Transverse colon (tissue), 4 donors: ENCODE results near the gene AP3B1. TPM values are rescaled to one million over a fixed set of nuclear protein-coding genes. Genes with fewer than 3 reads are reported as not detected.

ENCODE experiments used
- DNase-seq: peaks from one replicate; pipeline ENCODE4 v3.0.0-alpha.2; 2019
- H3K27ac ChIP-seq, 4 donors: fragments of 200-600 bp; sonication (generic); 2 replicates each; pipeline ENCODE4 v1.5.1; 2016 to 2018; ENCODE audit warnings: inconsistent platforms in 4 of 4
- H3K27me3 ChIP-seq: fragments of 200-600 bp; sonication (generic); 2 replicates; pipeline ENCODE4 v1.5.1; 2017; ENCODE audit warnings: inconsistent platforms
- H3K36me3 ChIP-seq, 4 donors: fragments of 200-600 bp; sonication (generic); 2 replicates each; pipeline ENCODE4 v1.5.1; 2017 to 2019; ENCODE audit warnings: inconsistent platforms in 4 of 4
- H3K4me1 ChIP-seq, 4 donors: fragments of 200-600 bp; sonication (generic); 2 replicates each; pipeline ENCODE4 v1.5.1; 2017 to 2020; ENCODE audit warnings: inconsistent platforms in 4 of 4
- H3K4me3 ChIP-seq, 4 donors: fragments of 200-600 bp; sonication (generic); 1 replicate in 1 of 4; 2 replicates in 3 of 4; pipeline versions ENCODE4 v1.5.1 to v1.6.1; 2017 to 2019; ENCODE audit warnings: inconsistent platforms in 4 of 4
- H3K9me3 ChIP-seq, 2 donors: fragments of 200-600 bp; sonication (generic); 2 replicates each; pipeline ENCODE4 v1.5.1; 2017 to 2019; ENCODE audit warnings: inconsistent platforms in 2 of 2
- EP300 ChIP-seq: sonication (generic); formaldehyde crosslinking; IDR thresholded peaks from one replicate; pipeline ENCODE4 v1.6.1; 2017; ENCODE audit warnings: antibody characterized with exemption, low read depth
- POLR2A ChIP-seq: fragments of 450-650 bp; IDR thresholded peaks from one replicate; pipeline ENCODE4 v1.6.1; 2016; ENCODE audit warnings: antibody characterized with exemption, mild to moderate bottlenecking, moderate library complexity
- POLR2AphosphoS5 ChIP-seq, 3 donors: sonication (generic); formaldehyde crosslinking; IDR thresholded peaks; one replicate each; pipeline ENCODE4 v1.6.1; 2016; ENCODE audit warnings: antibody characterized with exemption in 3 of 3
- WGBS, 2 donors: methylation state at CpG; one replicate each; pipeline ENCODE4 v1.1.5; 2018; ENCODE audit warnings: low coverage in 1 of 2; 5-methylcytosine and 5-hydroxymethylcytosine counted together
- in situ Hi-C, 4 donors: fragments of 200-750 bp; cut with MboI; loops; one replicate each; pipeline versions ENCODE4 v1.15.0 to v1.15.1; 2017; ENCODE audit warnings: low sequenced_read_pairs in 3 of 4, low pct_ligation_motif_present in 1 of 4, low pct_unique_long_range_greater_than_20kb in 1 of 4
- intact Hi-C: fragments of 100-400 bp; cut with DNase I; formaldehyde crosslinking; loops from one replicate; pipeline ENCODE4 v1.15.1; 2023; ENCODE audit warnings: low total_unique reads
- total RNA-seq, 4 donors: library from RNA; depleted of rRNA; stranded (reverse); fragments of >200 nt; gene quantifications; one replicate each; pipeline ENCODE4 v1.1.0, GENCODE V29; 2016
- TF ChIP-seq, protein P1 (sequence below), 5 experiments: fragments of 200-600 bp in 3 of 5; fragments of 450-650 bp in 2 of 5; sonication (generic) in 3 of 5; IDR thresholded peaks; 1 replicate in 2 of 5; 2 replicates in 3 of 5; pipeline ENCODE4 v1.5.1; 2016 to 2017; ENCODE audit warnings: antibody characterized with exemption in 5 of 5, inconsistent platforms in 3 of 5, mild to moderate bottlenecking in 2 of 5, moderate library complexity in 1 of 5

AP3B1 gene
- total RNA-seq, 4 donors from 2014 or later, result 45.7 to 61.3 (median 53.4) TPM

GRCh38 chr5:78242001-78242400 lies 52.5 kb downstream of the AP3B1 start:
- Histone ChIP-seq H3K36me3 (peaks cover 0 to 5% (median 0%) of the 10 kb centered on the region in 4 donors), H3K27me3 (no peaks in the 10 kb centered on the region), H3K9me3 (no peaks in the 10 kb centered on the region), H3K4me1 (no peaks in the 10 kb centered on the region), H3K4me3 (no peak overlapping the region), H3K27ac (no peak overlapping the region)
- TF ChIP-seq, protein P1, sequence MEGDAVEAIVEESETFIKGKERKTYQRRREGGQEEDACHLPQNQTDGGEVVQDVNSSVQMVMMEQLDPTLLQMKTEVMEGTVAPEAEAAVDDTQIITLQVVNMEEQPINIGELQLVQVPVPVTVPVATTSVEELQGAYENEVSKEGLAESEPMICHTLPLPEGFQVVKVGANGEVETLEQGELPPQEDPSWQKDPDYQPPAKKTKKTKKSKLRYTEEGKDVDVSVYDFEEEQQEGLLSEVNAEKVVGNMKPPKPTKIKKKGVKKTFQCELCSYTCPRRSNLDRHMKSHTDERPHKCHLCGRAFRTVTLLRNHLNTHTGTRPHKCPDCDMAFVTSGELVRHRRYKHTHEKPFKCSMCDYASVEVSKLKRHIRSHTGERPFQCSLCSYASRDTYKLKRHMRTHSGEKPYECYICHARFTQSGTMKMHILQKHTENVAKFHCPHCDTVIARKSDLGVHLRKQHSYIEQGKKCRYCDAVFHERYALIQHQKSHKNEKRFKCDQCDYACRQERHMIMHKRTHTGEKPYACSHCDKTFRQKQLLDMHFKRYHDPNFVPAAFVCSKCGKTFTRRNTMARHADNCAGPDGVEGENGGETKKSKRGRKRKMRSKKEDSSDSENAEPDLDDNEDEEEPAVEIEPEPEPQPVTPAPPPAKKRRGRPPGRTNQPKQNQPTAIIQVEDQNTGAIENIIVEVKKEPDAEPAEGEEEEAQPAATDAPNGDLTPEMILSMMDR (IDR thresholded peaks at IDR 0.05), result no peak
- TF ChIP-seq EP300 (no peak), POLR2AphosphoS5 (IDR thresholded peaks at IDR 0.05) (no peak), POLR2A (no peak)
- WGBS, 2 donors, result 100% methylated on average over 1 of the region's 1 CpG
- no peak for DNase-seq
- in situ Hi-C loops, result no loop called here
- intact Hi-C loops, result no loop called here

- 90 to 99% methylated on average over 2 to 3 of the region's 3 CpGs for WGBS, 2 donors
- Histone ChIP-seq H3K27me3 (no peaks in the 10 kb centered on the region), H3K36me3 (peaks cover 0 to 5% (median 0%) of the 10 kb centered on the region in 4 donors), H3K27ac (no peak overlapping the region), H3K4me1 (no peaks in the 10 kb centered on the region), H3K9me3 (no peaks in the 10 kb centered on the region), H3K4me3 (no peak overlapping the region)
- in situ Hi-C loops (no loop called here), intact Hi-C loops (no loop called here)
- no peak for TF ChIP-seq POLR2AphosphoS5 (IDR thresholded peaks at IDR 0.05)
- no peak for TF ChIP-seq POLR2A
- TF ChIP-seq, protein P1 (IDR thresholded peaks at IDR 0.05), result no peak
- no peak for TF ChIP-seq EP300
- no peak for DNase-seq
Measured at GRCh38 chr5:78237911-78238310, 56.6 kb downstream of the AP3B1 start.

DNA sequence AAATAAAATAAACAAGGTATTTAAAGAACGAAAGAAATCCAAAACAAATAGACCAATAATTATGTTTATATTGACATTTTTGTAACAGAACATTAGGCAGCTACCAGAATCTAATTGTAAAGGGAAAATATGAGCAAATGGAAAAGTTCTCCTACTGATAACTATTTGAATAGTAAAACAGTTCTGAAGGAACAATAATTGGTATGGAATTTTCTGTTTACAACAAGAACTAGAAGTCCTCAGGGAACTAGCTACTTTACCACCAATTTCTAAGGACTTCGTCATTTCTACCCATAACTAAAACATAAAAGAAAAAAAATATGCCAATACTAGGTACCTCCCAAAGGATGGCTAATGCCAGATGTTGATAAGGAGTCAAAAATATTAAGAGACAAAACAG lies 58.5 kb downstream of the AP3B1 start:
- DNase-seq, result no peak
- intact Hi-C loops, result no loop called here
- peaks cover 0 to 5% (median 0%) of the 10 kb centered on the region in 4 donors for H3K36me3 ChIP-seq
- in situ Hi-C loops, result no loop called here
- H3K4me1 ChIP-seq, result no peaks in the 10 kb centered on the region
- 82 to 87% methylated on average over 2 of the region's 2 CpGs for WGBS, 2 donors
- TF ChIP-seq EP300, result no peak
- no peak for TF ChIP-seq POLR2A
- TF ChIP-seq, protein P1 (IDR thresholded peaks at IDR 0.05), result no peak
- no peak for TF ChIP-seq POLR2AphosphoS5 (IDR thresholded peaks at IDR 0.05)
- H3K9me3 ChIP-seq, result no peaks in the 10 kb centered on the region
- H3K4me3 ChIP-seq, result no peak overlapping the region
- H3K27ac ChIP-seq, result no peak overlapping the region
- H3K27me3 ChIP-seq, result no peaks in the 10 kb centered on the region

DNA sequence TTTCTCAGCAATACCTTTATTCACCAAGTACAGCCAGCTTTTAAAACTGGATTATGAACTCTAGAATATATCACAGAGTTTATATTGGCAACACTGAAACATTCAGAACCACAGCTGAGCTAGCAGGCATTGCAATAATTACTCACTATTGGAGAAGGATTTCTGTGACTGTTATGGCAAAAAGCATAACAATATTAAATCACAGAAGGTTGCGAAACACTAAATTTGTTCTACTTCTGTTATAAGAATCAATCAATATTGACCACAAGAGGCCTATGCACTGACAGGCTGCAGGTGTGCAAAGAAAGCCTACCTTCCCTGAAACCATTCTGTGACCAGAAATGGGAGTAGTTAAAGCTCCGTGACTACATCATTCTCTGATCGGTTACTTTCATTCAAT lies 59.2 kb downstream of the AP3B1 start:
- WGBS, 2 donors, result 79 to 84% methylated on average over 3 of the region's 3 CpGs
- peaks cover 0 to 3% (median 0%) of the 10 kb centered on the region in 4 donors for H3K36me3 ChIP-seq
- H3K27ac ChIP-seq, result no peak overlapping the region
- DNase-seq, result no peak
- TF ChIP-seq POLR2AphosphoS5 (IDR thresholded peaks at IDR 0.05), result no peak
- TF ChIP-seq, protein P1 (IDR thresholded peaks at IDR 0.05), result no peak
- no peak for TF ChIP-seq POLR2A
- TF ChIP-seq EP300, result no peak
- intact Hi-C loops, result no loop called here
- in situ Hi-C loops, result no loop called here
- no peaks in the 10 kb centered on the region for H3K27me3 ChIP-seq
- no peak overlapping the region for H3K4me3 ChIP-seq
- no peaks in the 10 kb centered on the region for H3K4me1 ChIP-seq
- no peaks in the 10 kb centered on the region for H3K9me3 ChIP-seq
